ENCODE measurements around the gene PIGR.

- TF ChIP-seq RFX5 (IDR thresholded peaks at IDR 0.05; ENCODE audit: borderline replicate concordance, low read depth, low read length) (no peak), POLR2AphosphoS5 (IDR thresholded peaks at IDR 0.05; ENCODE audit: low read depth, low read length) (no peak)
- TF ChIP-seq, protein P1, sequence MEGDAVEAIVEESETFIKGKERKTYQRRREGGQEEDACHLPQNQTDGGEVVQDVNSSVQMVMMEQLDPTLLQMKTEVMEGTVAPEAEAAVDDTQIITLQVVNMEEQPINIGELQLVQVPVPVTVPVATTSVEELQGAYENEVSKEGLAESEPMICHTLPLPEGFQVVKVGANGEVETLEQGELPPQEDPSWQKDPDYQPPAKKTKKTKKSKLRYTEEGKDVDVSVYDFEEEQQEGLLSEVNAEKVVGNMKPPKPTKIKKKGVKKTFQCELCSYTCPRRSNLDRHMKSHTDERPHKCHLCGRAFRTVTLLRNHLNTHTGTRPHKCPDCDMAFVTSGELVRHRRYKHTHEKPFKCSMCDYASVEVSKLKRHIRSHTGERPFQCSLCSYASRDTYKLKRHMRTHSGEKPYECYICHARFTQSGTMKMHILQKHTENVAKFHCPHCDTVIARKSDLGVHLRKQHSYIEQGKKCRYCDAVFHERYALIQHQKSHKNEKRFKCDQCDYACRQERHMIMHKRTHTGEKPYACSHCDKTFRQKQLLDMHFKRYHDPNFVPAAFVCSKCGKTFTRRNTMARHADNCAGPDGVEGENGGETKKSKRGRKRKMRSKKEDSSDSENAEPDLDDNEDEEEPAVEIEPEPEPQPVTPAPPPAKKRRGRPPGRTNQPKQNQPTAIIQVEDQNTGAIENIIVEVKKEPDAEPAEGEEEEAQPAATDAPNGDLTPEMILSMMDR (IDR thresholded peaks at IDR 0.05; ENCODE audit: control extremely low read depth in 1 of 3, insufficient read depth in 1 of 3, low read depth in 1 of 3, low read length in 3 of 3) = no peak
Measured at GRCh38 chr1:206924592-206925105, 21.6 kb downstream of the PIGR start.
